HCT116 (cell line): ENCODE measurements around the gene CIB1. TPM values are rescaled to one million over a fixed set of nuclear protein-coding genes. Genes with fewer than 3 reads are reported as not detected.
A peak's percentile ranks its signal among the peaks of the same experiment; 100 is the strongest.

Experiments
- ATAC-seq: fragments of 200-7000 bp; cut with Tn5 transposase; 2 replicates; pipeline ENCODE4 v1.9.1; 2020; ENCODE audit warnings: mild to moderate bottlenecking, moderate library complexity
- BruUV-seq: library from RNA; stranded (reverse); fragments of 400-500 nt; replicated peaks from 2 replicates; lab custom pipeline; 2021; lab: Mats Ljungman, UMichigan
- CTCF ChIA-PET: fragments of 300-600 bp; sonication (Branson Sonifier 250); formaldehyde crosslinking; loops from one replicate; lab custom pipeline; 2021; ENCODE audit warnings: antibody characterized with exemption; lab: Charles Lee
- POLR2A ChIA-PET: fragments of 300-600, 350-600 bp; sonication (Branson Sonifier 250); formaldehyde crosslinking; loops from one replicate; lab custom pipeline; 2021; ENCODE audit warnings: antibody characterized with exemption; lab: Charles Lee
- RAD21 ChIA-PET, 2 experiments: fragments of 300-600 bp; sonication (Branson Sonifier 250); formaldehyde crosslinking; loops; one replicate each; lab custom pipeline; 2023; ENCODE audit warnings: low total read pairs in 2 of 2; ENCODE audit not compliant: uncharacterized antibody in 2 of 2, unreplicated experiment in 2 of 2, low non-redundant PET in 1 of 2; lab: Charles Lee
- DNase-seq: peaks from one replicate; pipeline ENCODE4 v3.0.0-alpha.2; 2010; ENCODE audit warnings: low read depth, low spot score
- H2AFZ ChIP-seq: fragments of 200-600 bp; shearing (Covaris generic), sonication (generic); 2 replicates; pipeline ENCODE4 v1.6.1; 2017; ENCODE audit warnings: low read depth, mixed run types, mixed read lengths, antibody characterized with exemption, low read length; ENCODE audit not compliant: poor library complexity, severe bottlenecking
- H3K27ac ChIP-seq: 2 replicates; pipeline ENCODE4 v1.5.1; 2012; ENCODE audit warnings: low read depth, low read length
- H3K27me3 ChIP-seq: fragments of 200-600 bp; sonication (generic); 2 replicates; pipeline ENCODE4 v1.6.1; 2016; ENCODE audit warnings: mixed run types, low read length, mixed read lengths; ENCODE audit not compliant: insufficient read depth
- H3K36me3 ChIP-seq, 2 experiments: fragments of 200-500 bp in 1 of 2; fragments of 200-600 bp in 1 of 2; sonication (Bioruptor generic) in 1 of 2; sonication (generic) in 1 of 2; 2 replicates each; pipeline versions ENCODE4 v1.5.1 to v1.6.1; 2014 to 2016; ENCODE audit warnings: low read length in 2 of 2, inconsistent platforms in 1 of 2, mixed read lengths in 1 of 2, mixed run types in 1 of 2; ENCODE audit not compliant: insufficient read depth in 2 of 2, control insufficient read depth in 1 of 2
- H3K4me1 ChIP-seq, 2 experiments: fragments of 200-600 bp in 1 of 2; sonication (generic) in 1 of 2; 2 replicates each; pipeline versions ENCODE4 v1.5.1 to v1.6.1; 2012 to 2017; ENCODE audit warnings: low read length in 2 of 2, inconsistent platforms in 1 of 2, mild to moderate bottlenecking in 1 of 2, mixed read lengths in 1 of 2, mixed run types in 1 of 2, moderate library complexity in 1 of 2; ENCODE audit not compliant: insufficient read depth in 2 of 2, control insufficient read depth in 1 of 2
- H3K4me2 ChIP-seq: fragments of 200-600 bp; sonication (generic); 2 replicates; pipeline ENCODE4 v1.6.1; 2017; ENCODE audit warnings: mixed run types, low read length, mixed read lengths
- H3K4me3 ChIP-seq, 2 experiments: fragments of 200-600 bp in 1 of 2; sonication (generic) in 1 of 2; replicated peaks in 1 of 2; 2 replicates each; pipeline ENCODE4 v1.5.1; 2011 to 2016; ENCODE audit warnings: low read length in 2 of 2, control low read depth in 1 of 2, low read depth in 1 of 2, mild to moderate bottlenecking in 1 of 2, mixed read lengths in 1 of 2, mixed run types in 1 of 2
- H3K79me2 ChIP-seq: fragments of 200-600 bp; sonication (generic); 2 replicates; pipeline ENCODE4 v1.6.1; 2017; ENCODE audit warnings: mild to moderate bottlenecking, mixed run types, low read length, moderate library complexity, mixed read lengths; ENCODE audit not compliant: insufficient read depth
- H3K9ac ChIP-seq: fragments of 200-600 bp; sonication (generic); 2 replicates; pipeline ENCODE4 v1.6.1; 2016; ENCODE audit warnings: low read length, mixed read lengths
- H3K9me2 ChIP-seq: fragments of 200-600 bp; sonication (generic), shearing (Covaris generic); 2 replicates; pipeline ENCODE4 v1.6.1; 2017; ENCODE audit warnings: mixed run types, mild to moderate bottlenecking, moderate library complexity; ENCODE audit not compliant: insufficient read depth
- H3K9me3 ChIP-seq, 2 experiments: fragments of 200-500 bp in 1 of 2; fragments of 200-600 bp in 1 of 2; sonication (Bioruptor generic) in 1 of 2; sonication (generic) in 1 of 2; 2 replicates each; pipeline ENCODE4 v1.6.1; 2014 to 2017; ENCODE audit warnings: low read length in 2 of 2, mixed read lengths in 2 of 2, inconsistent platforms in 1 of 2, low read depth in 1 of 2, mild to moderate bottlenecking in 1 of 2, mixed run types in 1 of 2, moderate library complexity in 1 of 2; ENCODE audit not compliant: control insufficient read depth in 1 of 2, insufficient read depth in 1 of 2
- H4K20me1 ChIP-seq: fragments of 200-600 bp; sonication (generic), shearing (Covaris generic); 2 replicates; pipeline ENCODE4 v1.6.1; 2017; ENCODE audit warnings: mixed run types, mild to moderate bottlenecking, moderate library complexity; ENCODE audit not compliant: insufficient read depth
- EGR1 ChIP-seq: IDR thresholded peaks from 2 replicates; pipeline ENCODE4 v1.6.1; 2012; ENCODE audit warnings: low read depth
- ELF1 ChIP-seq: IDR thresholded peaks from 2 replicates; pipeline ENCODE4 v1.6.1; 2012; ENCODE audit warnings: low read depth, borderline replicate concordance
- EZH2 ChIP-seq: fragments of 200-600 bp; sonication (generic); IDR thresholded peaks from 2 replicates; pipeline ENCODE4 v1.6.1; 2017; ENCODE audit warnings: antibody characterized with exemption, mixed run types
- JUND ChIP-seq: IDR thresholded peaks from 2 replicates; pipeline ENCODE4 v1.6.1; 2012
- POLR2A ChIP-seq: IDR thresholded peaks from 2 replicates; pipeline ENCODE4 v1.7.0; 2011; ENCODE audit warnings: borderline replicate concordance; ENCODE audit not compliant: insufficient read depth, insufficient read length; ENCODE audit errors: extremely low read depth
- POLR2AphosphoS5 ChIP-seq: IDR thresholded peaks from 2 replicates; pipeline ENCODE4 v1.6.1; 2011; ENCODE audit warnings: mild to moderate bottlenecking, low read depth, low read length, moderate library complexity
- RAD21 ChIP-seq: IDR thresholded peaks from 2 replicates; pipeline ENCODE4 v1.6.1; 2012; ENCODE audit warnings: low read depth, mild to moderate bottlenecking
- SIN3A ChIP-seq: IDR thresholded peaks from 2 replicates; pipeline ENCODE4 v1.6.1; 2012; ENCODE audit warnings: low read depth
- SP1 ChIP-seq: IDR thresholded peaks from 2 replicates; pipeline ENCODE4 v1.6.1; 2012; ENCODE audit warnings: low read depth
- SRF ChIP-seq: IDR thresholded peaks from 2 replicates; pipeline ENCODE4 v1.6.1; 2012; ENCODE audit warnings: low read depth
- YY1 ChIP-seq: IDR thresholded peaks from 2 replicates; pipeline ENCODE4 v1.6.1; 2011; ENCODE audit warnings: low read length, low read depth, moderate library complexity, mild to moderate bottlenecking; ENCODE audit not compliant: insufficient replicate concordance; ENCODE audit errors: extremely low read depth
- ZFX ChIP-seq: fragments of 450-650 bp; IDR thresholded peaks from 2 replicates; pipeline ENCODE4 v1.6.1; 2017
- ZNF274 ChIP-seq: fragments of 200-500 bp; sonication (Bioruptor generic); IDR thresholded peaks from 2 replicates; pipeline ENCODE4 v1.6.1; 2014; ENCODE audit warnings: mild to moderate bottlenecking, low read depth, low read length, inconsistent platforms
- intact Hi-C: fragments of 100-400 bp; cut with micrococcal nuclease; formaldehyde crosslinking; loops from 2 replicates; pipeline ENCODE4 v1.10.0; 2022
- total RNA-seq: library from RNA; stranded (reverse); gene quantifications from one replicate; pipeline ENCODE4 v1.2.1, GENCODE V29; 2021; ENCODE audit not compliant: unreplicated experiment
- TF ChIP-seq, protein P1 (sequence below): IDR thresholded peaks from 2 replicates; pipeline ENCODE4 v1.6.1; 2012
- TF ChIP-seq, protein P2 (sequence below): IDR thresholded peaks from 2 replicates; pipeline ENCODE4 v1.6.1; 2012; ENCODE audit warnings: low read depth
- TF ChIP-seq, protein P3 (sequence below): IDR thresholded peaks from 2 replicates; pipeline ENCODE4 v1.6.1; 2012

The CIB1 gene
- total RNA-seq, 1 experiment from 2014 or later: 92.7 TPM

DNA sequence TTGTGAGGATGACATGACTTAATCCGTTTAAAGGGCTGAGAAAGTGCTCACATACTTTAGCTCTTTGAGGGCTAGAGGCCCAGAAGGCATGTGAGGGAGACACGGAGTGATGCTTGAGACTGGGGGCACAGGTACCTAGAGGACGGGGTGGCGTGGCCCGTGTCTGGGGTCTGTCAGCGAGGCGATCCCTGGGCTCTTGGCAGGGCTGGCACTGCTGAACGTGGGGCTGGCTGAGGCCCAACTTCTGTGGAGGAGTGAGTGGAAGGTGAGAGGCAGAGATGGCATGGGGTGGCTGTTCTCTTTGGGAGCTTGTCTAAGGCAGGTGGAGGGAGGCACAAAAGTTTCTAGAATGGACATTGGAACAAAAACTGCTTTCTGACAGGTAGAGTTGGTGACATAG lies 23.1 kb downstream of the CIB1 start (continued):
- TF ChIP-seq ELF1 (no peak), SP1 (no peak), POLR2AphosphoS5 (no peak)

DNA sequence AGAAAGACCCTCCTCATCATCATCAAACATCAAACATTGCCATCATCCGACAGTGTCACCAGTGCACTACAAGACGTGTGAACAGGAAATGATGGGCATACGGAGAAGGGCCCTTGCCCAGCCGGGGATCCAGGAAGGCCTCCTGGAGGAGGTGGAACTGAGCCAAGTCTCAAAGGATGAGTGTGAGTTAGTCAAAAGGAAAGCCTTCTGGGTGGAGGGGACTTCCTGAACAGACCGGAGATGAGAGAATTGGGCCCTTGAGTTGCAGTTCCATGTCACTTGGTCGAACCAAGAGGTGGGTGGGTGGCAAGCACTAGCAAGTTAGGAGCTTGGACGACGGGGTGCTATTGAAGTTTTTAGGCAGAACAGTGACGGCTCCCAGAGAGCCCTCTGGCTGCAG lies 24.1 kb downstream of the CIB1 start:
- H3K9ac ChIP-seq: no peak overlapping the region
- peak overlapping the region; percentile 99; the same call in 1 of the 2 replicates for H3K27ac ChIP-seq
- POLR2A ChIA-PET: interaction anchor here (1.5 kb wide), 1 partner anchor 8 kb away, joined by 3 read pairs; the partner anchor contains the start of gene SEMA4B
- RAD21 ChIA-PET: no interaction called here
- peaks cover 2 to 9% of the 10 kb centered on the region in 2 experiments; a peak in 2 of 4 replicates for H3K36me3 ChIP-seq
- no peak overlapping the region for H2AFZ ChIP-seq
- BruUV-seq: no TSS peak
- H4K20me1 ChIP-seq: no peaks in the 10 kb centered on the region
- intact Hi-C loops: no loop called here
- no peak overlapping the region for H3K4me3 ChIP-seq
- no peak for ATAC-seq
- no peaks in the 10 kb centered on the region for H3K27me3 ChIP-seq
- H3K9me2 ChIP-seq: no peaks in the 10 kb centered on the region
- H3K4me1 ChIP-seq: peaks cover 47 to 82% of the 10 kb centered on the region in 2 experiments
- TF ChIP-seq ELF1: no peak
- TF ChIP-seq YY1: no peak
- 0 out of 2 replicates have a peak, but pooled peaks have one; percentile 13 for TF ChIP-seq POLR2AphosphoS5
- peaks cover 82% of the 10 kb centered on the region for H3K79me2 ChIP-seq
- H3K9me3 ChIP-seq: no peaks in the 10 kb centered on the region
- CTCF ChIA-PET: interaction anchor here (1.3 kb wide), 1 partner anchor 9 kb away, joined by 3 read pairs; no protein-coding TSS in a partner anchor
- DNase-seq: no peak
- peak overlapping the region; percentile 85 for H3K4me2 ChIP-seq

DNA sequence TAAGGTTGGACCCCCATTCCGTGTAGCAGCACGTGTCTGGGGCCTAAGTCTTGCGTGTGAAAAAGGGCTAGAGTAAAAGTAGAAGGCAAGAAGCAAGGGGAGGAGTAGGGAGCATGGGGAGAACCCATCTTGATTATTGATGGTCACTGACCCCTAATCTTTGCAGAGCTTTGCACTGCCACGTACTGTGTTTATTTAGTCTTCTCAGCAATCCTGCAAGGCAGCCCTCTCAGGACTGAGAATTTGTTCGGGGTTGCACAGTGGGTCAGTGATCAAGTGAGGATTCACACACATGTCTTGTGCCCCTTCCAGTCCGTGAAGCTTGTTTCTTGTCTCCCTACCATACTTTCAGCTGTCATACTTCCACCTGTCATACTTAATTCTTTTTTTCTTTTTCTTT lies 25.4 kb downstream of the CIB1 start:
- DNase-seq (no peak), ATAC-seq (no peak)
- Histone ChIP-seq H3K4me1 (peaks cover 37 to 76% of the 10 kb centered on the region in 2 experiments), H3K27ac (no peak overlapping the region), H3K9me2 (no peaks in the 10 kb centered on the region), H3K4me3 (no peak overlapping the region), H3K27me3 (no peaks in the 10 kb centered on the region), H4K20me1 (no peaks in the 10 kb centered on the region), H2AFZ (no peak overlapping the region), H3K36me3 (peaks cover 2 to 17% of the 10 kb centered on the region in 2 experiments; a peak in 3 of 4 replicates), H3K9me3 (no peaks in the 10 kb centered on the region), H3K9ac (no peak overlapping the region), H3K79me2 (peaks cover 83% of the 10 kb centered on the region), H3K4me2 (no peak overlapping the region)
- intact Hi-C loops: no loop called here
- BruUV-seq: no TSS peak
- ChIA-PET RAD21 (no interaction called here), CTCF (interaction anchor here (1.3 kb wide), 1 partner anchor 8 kb away, joined by 3 read pairs; no protein-coding TSS in a partner anchor), POLR2A (no interaction called here)
- no peak for TF ChIP-seq ELF1
- no peak for TF ChIP-seq JUND
- TF ChIP-seq SIN3A: no peak
- TF ChIP-seq POLR2A: no peak
- TF ChIP-seq, protein P1, sequence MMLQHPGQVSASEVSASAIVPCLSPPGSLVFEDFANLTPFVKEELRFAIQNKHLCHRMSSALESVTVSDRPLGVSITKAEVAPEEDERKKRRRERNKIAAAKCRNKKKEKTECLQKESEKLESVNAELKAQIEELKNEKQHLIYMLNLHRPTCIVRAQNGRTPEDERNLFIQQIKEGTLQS: no peak
- no peak for TF ChIP-seq ZFX
- TF ChIP-seq, protein P2, sequence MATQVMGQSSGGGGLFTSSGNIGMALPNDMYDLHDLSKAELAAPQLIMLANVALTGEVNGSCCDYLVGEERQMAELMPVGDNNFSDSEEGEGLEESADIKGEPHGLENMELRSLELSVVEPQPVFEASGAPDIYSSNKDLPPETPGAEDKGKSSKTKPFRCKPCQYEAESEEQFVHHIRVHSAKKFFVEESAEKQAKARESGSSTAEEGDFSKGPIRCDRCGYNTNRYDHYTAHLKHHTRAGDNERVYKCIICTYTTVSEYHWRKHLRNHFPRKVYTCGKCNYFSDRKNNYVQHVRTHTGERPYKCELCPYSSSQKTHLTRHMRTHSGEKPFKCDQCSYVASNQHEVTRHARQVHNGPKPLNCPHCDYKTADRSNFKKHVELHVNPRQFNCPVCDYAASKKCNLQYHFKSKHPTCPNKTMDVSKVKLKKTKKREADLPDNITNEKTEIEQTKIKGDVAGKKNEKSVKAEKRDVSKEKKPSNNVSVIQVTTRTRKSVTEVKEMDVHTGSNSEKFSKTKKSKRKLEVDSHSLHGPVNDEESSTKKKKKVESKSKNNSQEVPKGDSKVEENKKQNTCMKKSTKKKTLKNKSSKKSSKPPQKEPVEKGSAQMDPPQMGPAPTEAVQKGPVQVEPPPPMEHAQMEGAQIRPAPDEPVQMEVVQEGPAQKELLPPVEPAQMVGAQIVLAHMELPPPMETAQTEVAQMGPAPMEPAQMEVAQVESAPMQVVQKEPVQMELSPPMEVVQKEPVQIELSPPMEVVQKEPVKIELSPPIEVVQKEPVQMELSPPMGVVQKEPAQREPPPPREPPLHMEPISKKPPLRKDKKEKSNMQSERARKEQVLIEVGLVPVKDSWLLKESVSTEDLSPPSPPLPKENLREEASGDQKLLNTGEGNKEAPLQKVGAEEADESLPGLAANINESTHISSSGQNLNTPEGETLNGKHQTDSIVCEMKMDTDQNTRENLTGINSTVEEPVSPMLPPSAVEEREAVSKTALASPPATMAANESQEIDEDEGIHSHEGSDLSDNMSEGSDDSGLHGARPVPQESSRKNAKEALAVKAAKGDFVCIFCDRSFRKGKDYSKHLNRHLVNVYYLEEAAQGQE: no peak
- no peak for TF ChIP-seq POLR2AphosphoS5
- no peak for TF ChIP-seq EGR1
- TF ChIP-seq ZNF274: no peak
- TF ChIP-seq, protein P3, sequence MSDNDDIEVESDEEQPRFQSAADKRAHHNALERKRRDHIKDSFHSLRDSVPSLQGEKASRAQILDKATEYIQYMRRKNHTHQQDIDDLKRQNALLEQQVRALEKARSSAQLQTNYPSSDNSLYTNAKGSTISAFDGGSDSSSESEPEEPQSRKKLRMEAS: no peak
- no peak for TF ChIP-seq EZH2
- TF ChIP-seq RAD21: no peak
- no peak for TF ChIP-seq YY1
- TF ChIP-seq SRF: no peak
